Right cardiac atrium (tissue), 5 donors: Measurements from ENCODE around the gene UTP11. TPM values are rescaled to one million over a fixed set of nuclear protein-coding genes. Genes with fewer than 3 reads are reported as not detected.
A peak's percentile ranks its signal among the peaks of the same experiment; 100 is the strongest.

Experiments used
- ATAC-seq, 2 donors: fragments of 200-7000 bp; cut with Tn5 transposase; one replicate each; pipeline versions ENCODE4 v1.8.0 to v1.9.1; 2020; ENCODE audit warnings: moderate library complexity in 2 of 2, mild to moderate bottlenecking in 1 of 2
- DNase-seq, 3 donors: peaks; one replicate each; pipeline ENCODE4 v3.0.0-alpha.2; 2020
- H3K27ac ChIP-seq: one replicate; pipeline ENCODE4 v1.5.1; 2013; ENCODE audit warnings: mild to moderate bottlenecking, low read length, control low read depth, moderate library complexity
- H3K27me3 ChIP-seq: one replicate; pipeline ENCODE4 v1.6.1; 2013; ENCODE audit not compliant: control insufficient read depth, insufficient read depth
- H3K4me1 ChIP-seq: one replicate; pipeline ENCODE4 v1.6.1; 2013; ENCODE audit warnings: low read length; ENCODE audit not compliant: control insufficient read depth, insufficient read depth
- H3K4me3 ChIP-seq: one replicate; pipeline ENCODE4 v1.5.1; 2013; ENCODE audit warnings: low read length, control low read depth
- H3K9me3 ChIP-seq: one replicate; pipeline ENCODE4 v1.6.1; 2013; ENCODE audit warnings: low read length; ENCODE audit not compliant: control insufficient read depth
- WGBS: extraction: QIAGEN DNeasy Blood & Tissue Kit; methylation state at CpG from one replicate; pipeline ENCODE4 v1.1.7; 2013; 5-methylcytosine and 5-hydroxymethylcytosine counted together
- intact Hi-C, 4 donors: fragments of 100-400 bp; cut with DNase I; formaldehyde crosslinking; loops; one replicate each; pipeline versions ENCODE4 v1.11.0 to v1.14.0; 2022 to 2023
- polyA plus RNA-seq: library from polyadenylated mRNA; stranded (reverse); fragments of 200-250 nt; gene quantifications from one replicate; pipeline ENCODE4 v1.2.3, GENCODE V29; 2013
- total RNA-seq, 4 donors: library from RNA; stranded (reverse); fragmentation: NEBNext Ultra II Directional; extraction: Animal tissue kit (Norgen Biotek cat#: 25700); gene quantifications; one replicate each; pipeline ENCODE4 v1.2.1, GENCODE V29; 2021
- donor health status: healthy with polysubstance abuse.
- donor health status: DM: no; HTN: yes; CAD: no.
- donor health status: DM: no; HTN: no; CAD: no.
- donor health status: DM: no; HTN: yes; CAD: no; lungs with severe emphysema.
- donor health status: DM: yes; HTN: yes; CAD: no.

Gene UTP11
- total and polyA plus RNA-seq, 5 donors, result 25.5 to 34.5 (median 30.1) TPM

GRCh38 chr1:37994886-37995566 is 17.5 kb upstream of the UTP11 start:
- H3K4me1 ChIP-seq, result peaks cover 8% of the 10 kb centered on the region
- WGBS, result 75% methylated on average over 11 of the region's 11 CpGs
- no peak for ATAC-seq
- H3K27ac ChIP-seq, result no peak overlapping the region
- no peak for DNase-seq
- no peaks in the 10 kb centered on the region for H3K27me3 ChIP-seq
- H3K4me3 ChIP-seq, result no peak overlapping the region
- intact Hi-C loops, result no loop called here
- no peaks in the 10 kb centered on the region for H3K9me3 ChIP-seq

GRCh38 chr1:37995751-37996345 is 16.7 kb upstream of the UTP11 start:
- peaks cover 16% of the 10 kb centered on the region for H3K4me1 ChIP-seq
- H3K27ac ChIP-seq, result peak overlapping the region; percentile 7
- no peaks in the 10 kb centered on the region for H3K27me3 ChIP-seq
- no peaks in the 10 kb centered on the region for H3K9me3 ChIP-seq
- DNase-seq (peak; percentile 86 to 94 (median 93)), ATAC-seq (peak; percentile 68 to 84)
- WGBS, result 10% methylated on average over 46 of the region's 46 CpGs
- intact Hi-C loops, result no loop called here
- H3K4me3 ChIP-seq, result peak overlapping the region; percentile 10

DNA sequence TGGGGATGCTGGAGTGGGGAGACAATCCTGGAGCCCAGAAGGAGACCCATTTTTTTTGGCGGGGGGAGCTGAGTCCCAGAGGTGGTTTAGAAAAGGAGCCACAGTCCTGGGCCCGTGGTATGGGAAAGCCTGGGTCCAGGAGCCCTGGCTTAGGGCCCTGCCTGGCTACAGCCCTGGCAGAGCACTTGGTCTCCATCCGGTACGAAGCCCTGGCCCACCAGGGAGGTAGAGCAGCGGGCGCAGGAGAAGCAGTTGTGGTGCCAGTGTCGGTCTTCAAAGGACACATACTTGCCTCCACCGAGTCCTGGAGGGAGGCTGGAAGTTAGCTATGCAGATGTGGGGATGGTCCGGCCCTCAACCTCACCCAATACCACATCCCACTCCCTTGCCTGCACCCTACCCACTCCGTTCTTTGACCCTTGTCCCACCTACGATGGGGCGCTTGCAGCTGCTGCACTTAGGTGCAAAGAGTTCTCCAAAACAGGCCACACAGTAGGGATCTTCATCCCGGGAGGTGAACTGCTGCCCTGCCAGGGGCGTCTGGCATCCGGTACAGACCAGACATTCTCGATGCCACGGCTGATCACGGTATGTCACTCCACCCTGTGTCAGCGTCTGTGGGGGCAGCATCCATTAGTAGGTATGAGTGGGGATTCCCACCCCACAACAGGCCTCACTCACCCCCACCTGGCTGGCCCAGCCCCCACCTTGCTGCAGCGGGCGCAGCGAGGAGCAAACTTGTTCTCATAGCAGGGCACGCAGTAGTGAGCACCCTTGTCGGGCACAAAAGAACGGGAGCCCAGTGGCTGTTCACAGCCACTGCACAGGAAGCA is 15.1 kb upstream of the UTP11 start:
- Histone ChIP-seq H3K4me3 (no peak overlapping the region), H3K27ac (no peak overlapping the region), H3K4me1 (peaks cover 24% of the 10 kb centered on the region), H3K9me3 (no peaks in the 10 kb centered on the region), H3K27me3 (no peaks in the 10 kb centered on the region)
- WGBS, result 92% methylated on average over 25 of the region's 25 CpGs
- no peak for ATAC-seq
- peak in 1 of 3 donors; percentile 22 for DNase-seq
- intact Hi-C loops, result no loop called here

GRCh38 chr1:37998089-37998808 is 14.3 kb upstream of the UTP11 start:
- no peaks in the 10 kb centered on the region for H3K9me3 ChIP-seq
- no peak overlapping the region for H3K27ac ChIP-seq
- WGBS, result 81% methylated on average over 9 of the region's 9 CpGs
- H3K27me3 ChIP-seq, result no peaks in the 10 kb centered on the region
- no peak overlapping the region for H3K4me3 ChIP-seq
- no peak for ATAC-seq
- peaks cover 25% of the 10 kb centered on the region for H3K4me1 ChIP-seq
- DNase-seq, result no peak
- intact Hi-C loops, result no loop called here

DNA sequence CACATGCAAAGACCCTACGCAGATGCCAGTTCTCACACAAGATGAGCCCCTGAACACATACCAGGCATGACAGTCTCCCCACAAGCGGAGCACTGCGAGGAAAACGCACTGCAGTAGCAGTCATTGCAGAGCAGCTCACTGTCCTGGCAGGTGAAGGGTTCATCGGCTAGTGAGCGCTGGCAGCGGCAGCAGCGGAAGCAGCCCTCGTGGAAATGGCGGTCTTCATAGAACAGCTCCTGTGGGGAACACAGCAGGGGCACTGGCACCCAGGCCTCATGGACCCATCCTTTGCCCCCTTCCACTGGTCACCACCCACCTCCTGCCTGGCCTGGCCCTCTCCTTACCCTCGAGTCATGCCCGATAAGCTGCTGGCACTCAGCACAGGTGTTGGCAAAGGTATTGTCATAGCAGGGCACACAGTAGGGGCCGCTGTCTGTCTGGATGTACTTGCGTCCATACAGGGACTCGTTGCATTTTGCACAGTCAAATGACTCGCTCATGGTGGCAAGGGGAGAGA is 13.6 kb upstream of the UTP11 start:
- Histone ChIP-seq H3K27me3 (no peaks in the 10 kb centered on the region), H3K27ac (peak overlapping the region; percentile 96), H3K4me1 (peaks cover 26% of the 10 kb centered on the region), H3K4me3 (no peak overlapping the region), H3K9me3 (no peaks in the 10 kb centered on the region)
- DNase-seq (peak in 1 of 3 donors; percentile 22), ATAC-seq (no peak)
- intact Hi-C loops, result no loop called here
- WGBS, result 60% methylated on average over 16 of the region's 16 CpGs

- H3K4me3 ChIP-seq, result no peak overlapping the region
- 16% methylated on average over 9 of the region's 9 CpGs for WGBS
- peak overlapping the region; percentile 96 for H3K27ac ChIP-seq
- H3K9me3 ChIP-seq, result no peaks in the 10 kb centered on the region
- DNase-seq, result peak; percentile 68 to 79 (median 79)
- H3K4me1 ChIP-seq, result peaks cover 26% of the 10 kb centered on the region
- intact Hi-C loops, result no loop called here
- ATAC-seq, result peak; percentile 39 to 60
- H3K27me3 ChIP-seq, result no peaks in the 10 kb centered on the region
These were observed 12.9 kb upstream of the UTP11 start for GRCh38 chr1:37999430-38000232.

GRCh38 chr1:38000233-38000528 is 12.4 kb upstream of the UTP11 start:
- WGBS, result 34% methylated on average over 2 of the region's 2 CpGs
- Histone ChIP-seq H3K4me3 (no peak overlapping the region), H3K4me1 (peaks cover 26% of the 10 kb centered on the region), H3K9me3 (no peaks in the 10 kb centered on the region), H3K27me3 (no peaks in the 10 kb centered on the region), H3K27ac (peak overlapping the region; percentile 96)
- no peak for ATAC-seq
- DNase-seq, result no peak
- intact Hi-C loops, result no loop called here

GRCh38 chr1:38000529-38001455 is 11.7 kb upstream of the UTP11 start:
- Histone ChIP-seq H3K27me3 (no peaks in the 10 kb centered on the region), H3K27ac (peak overlapping the region; percentile 96), H3K9me3 (no peaks in the 10 kb centered on the region), H3K4me1 (peaks cover 26% of the 10 kb centered on the region), H3K4me3 (no peak overlapping the region)
- DNase-seq (peak in 2 of 3 donors; percentile 53 to 70), ATAC-seq (peak in 1 of 2 donors; percentile 36)
- WGBS, result 37% methylated on average over 13 of the region's 13 CpGs
- intact Hi-C loops, result no loop called here

GRCh38 chr1:38003261-38004250 is 9.0 kb upstream of the UTP11 start:
- 65% methylated on average over 8 of the region's 8 CpGs for WGBS
- ATAC-seq (no peak), DNase-seq (no peak)
- Histone ChIP-seq H3K4me1 (peaks cover 26% of the 10 kb centered on the region), H3K4me3 (peak overlapping the region; percentile 98), H3K9me3 (no peaks in the 10 kb centered on the region), H3K27me3 (no peaks in the 10 kb centered on the region), H3K27ac (no peak overlapping the region)
- intact Hi-C loops, result no loop called here
